ENCODE data around the gene BCL2L13.

BCL2L13 gene

GRCh38 chr22:17772249-17772957, 133.8 kb downstream of the BCL2L13 start:
- H3K4me3 ChIP-seq (ENCODE audit: low read length): peak overlapping the region; percentile 67
- DNase-seq (ENCODE audit: low read depth, low spot score): no peak

DNA sequence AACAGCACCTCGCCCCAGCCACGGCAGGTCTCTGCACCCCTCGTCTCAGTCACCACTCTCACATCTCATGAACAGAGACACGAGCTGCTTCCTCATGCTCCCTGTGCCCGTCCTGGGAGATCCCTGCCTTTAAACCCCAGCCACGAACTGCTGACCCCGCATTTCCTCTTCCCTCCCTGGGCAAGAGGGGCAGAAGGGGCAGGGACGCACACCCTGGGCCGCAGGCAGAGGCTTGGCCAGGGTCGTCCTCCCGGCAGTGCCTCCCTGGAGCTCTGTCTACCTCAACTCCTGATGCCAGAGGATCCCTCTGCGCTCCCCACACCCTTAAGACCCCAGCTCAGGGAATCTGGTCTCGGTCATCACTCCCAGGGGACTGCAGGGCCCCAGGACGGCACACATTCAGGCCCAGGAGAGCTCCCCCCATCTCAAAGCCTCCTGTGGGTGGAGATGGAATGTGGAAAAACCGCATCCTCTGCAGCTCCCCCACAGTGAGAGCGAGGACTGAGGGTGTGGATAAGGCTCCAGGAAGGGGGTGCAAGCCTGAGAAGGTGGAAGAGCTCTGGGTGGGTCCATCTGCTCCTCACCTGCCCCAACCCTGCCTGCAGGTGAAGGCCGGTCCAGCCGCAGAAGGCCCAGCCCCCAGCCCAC, 134.5 kb downstream of the BCL2L13 start:
- no peak for DNase-seq (ENCODE audit: low read depth, low spot score)
- peak overlapping the region; percentile 67 for H3K4me3 ChIP-seq (ENCODE audit: low read length)

- no peak for DNase-seq (ENCODE audit: low read depth, low spot score)
- H3K4me3 ChIP-seq (ENCODE audit: low read length): peak overlapping the region; percentile 67
These were observed 135.1 kb downstream of the BCL2L13 start for GRCh38 chr22:17773606-17774205.

GRCh38 chr22:17774206-17774925, 135.8 kb downstream of the BCL2L13 start, which contains the start of gene BID:
Gene BID, minus strand, starts transcription at chr22:17774469. Its CDS starts 24,353 bp downstream, at chr22:17750116.
- peak within 1 kb of the TSS; percentile 67 for H3K4me3 ChIP-seq (ENCODE audit: low read length)
- no peak for DNase-seq (ENCODE audit: low read depth, low spot score)

- DNase-seq (ENCODE audit: low read depth, low spot score): no peak
- peak overlapping the region; percentile 67 for H3K4me3 ChIP-seq (ENCODE audit: low read length)
These were observed 136.5 kb downstream of the BCL2L13 start for GRCh38 chr22:17774926-17775685.

GRCh38 chr22:17775781-17776465, 137.4 kb downstream of the BCL2L13 start:
- H3K4me3 ChIP-seq (ENCODE audit: low read length): 0 out of 2 replicates have a peak overlapping the region, but pooled peaks have one; percentile 2
- DNase-seq (ENCODE audit: low read depth, low spot score): no peak

DNA sequence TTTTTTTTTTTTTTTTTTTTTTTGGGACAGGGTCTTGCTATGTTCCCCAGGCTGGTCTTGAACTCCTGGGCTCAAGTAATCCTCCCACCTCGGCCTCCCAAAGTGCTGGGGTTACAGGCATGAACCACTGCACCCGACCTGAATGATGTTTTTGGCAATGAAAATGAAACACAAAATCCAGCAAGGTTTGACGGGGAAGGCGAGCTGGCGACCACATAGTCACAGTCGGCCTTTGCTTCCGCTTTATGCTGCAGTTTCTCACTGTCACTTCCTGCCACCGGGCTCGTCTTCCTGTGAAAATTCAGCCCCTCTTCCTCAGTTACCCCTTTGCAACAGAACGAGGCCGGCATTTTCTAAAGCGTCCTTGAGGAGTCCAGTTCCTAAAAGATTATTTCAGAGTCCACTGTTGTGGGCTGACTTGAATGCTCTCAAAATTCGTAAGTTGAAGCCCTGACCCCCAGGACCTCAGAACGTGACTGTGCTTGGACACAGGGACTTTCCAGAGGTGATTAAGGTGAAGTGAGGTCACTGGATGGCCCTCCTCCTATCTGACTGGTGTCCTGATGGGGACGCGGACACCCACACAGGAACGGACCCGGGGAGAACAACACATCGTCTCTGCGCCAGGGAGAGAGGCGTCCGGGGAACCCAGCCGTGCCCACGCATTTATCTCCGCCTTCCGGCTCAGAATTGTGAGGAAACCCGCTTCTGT, 138.6 kb downstream of the BCL2L13 start:
- peak; percentile 85 for DNase-seq (ENCODE audit: low read depth, low spot score)
- H3K4me3 ChIP-seq (ENCODE audit: low read length): peak overlapping the region; percentile 99

GRCh38 chr22:17777717-17778044, 139.1 kb downstream of the BCL2L13 start:
- H3K4me3 ChIP-seq (ENCODE audit: low read length): peak overlapping the region; percentile 99
- no peak for DNase-seq (ENCODE audit: low read depth, low spot score)

GRCh38 chr22:17778412-17778976, 139.9 kb downstream of the BCL2L13 start:
- no peak for DNase-seq (ENCODE audit: low read depth, low spot score)
- H3K4me3 ChIP-seq (ENCODE audit: low read length): peak overlapping the region; percentile 99

DNA sequence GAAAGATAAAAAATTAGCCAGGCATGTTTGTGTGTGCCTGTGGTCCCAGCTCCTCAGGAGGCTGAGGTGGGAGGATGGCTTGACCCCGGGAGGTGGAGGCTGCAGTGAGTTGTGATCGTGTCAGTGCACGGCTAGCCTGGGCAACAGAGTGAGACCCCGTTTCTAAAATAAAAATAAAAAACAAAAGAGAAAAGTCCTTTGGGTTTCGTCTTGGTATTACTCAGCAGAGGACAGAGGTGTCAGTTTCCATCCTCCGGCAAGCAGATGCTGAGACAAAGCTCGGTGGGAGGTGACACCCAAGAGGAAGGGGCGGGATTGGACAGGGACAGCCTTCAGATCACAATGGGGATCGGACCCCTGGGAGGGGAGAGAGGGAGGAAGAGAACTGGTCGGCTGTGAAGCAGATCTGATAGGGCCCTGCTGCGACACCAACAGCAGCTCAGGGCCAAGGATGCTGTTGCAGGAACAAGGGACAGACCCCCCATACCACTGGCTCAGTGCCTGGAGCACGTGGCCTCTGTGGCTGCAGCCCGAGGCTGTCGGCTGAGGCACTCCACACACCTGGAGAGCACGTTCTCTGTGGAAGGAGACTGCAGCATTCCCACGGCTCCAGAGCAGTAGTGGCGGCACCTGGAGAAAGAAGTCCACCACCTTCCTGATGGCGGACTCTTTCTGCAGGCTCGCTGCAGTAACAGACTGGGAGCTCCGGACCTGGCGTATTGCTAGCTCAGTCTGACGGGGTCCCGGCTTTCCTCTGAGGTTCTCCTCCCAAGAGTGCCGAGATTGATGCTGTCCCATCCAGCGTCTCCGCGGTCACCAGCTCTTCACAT, 140.9 kb downstream of the BCL2L13 start:
- DNase-seq (ENCODE audit: low read depth, low spot score): peak; percentile 80
- peak overlapping the region; percentile 99 for H3K4me3 ChIP-seq (ENCODE audit: low read length)

GRCh38 chr22:17780116-17780740, 141.7 kb downstream of the BCL2L13 start:
- peak; percentile 94 for DNase-seq (ENCODE audit: low read depth, low spot score)
- H3K4me3 ChIP-seq (ENCODE audit: low read length): peak overlapping the region; percentile 99

Data from Jurkat, Clone E6-1 (cell line).